ENCODE data around the gene CIAO1. TPM values are rescaled to one million over a fixed set of nuclear protein-coding genes. Genes with fewer than 3 reads are reported as not detected.

CIAO1 gene
- total RNA-seq, 1 donor, result 156 TPM

GRCh38 chr2:96248624-96249023 lies 17.4 kb upstream of the CIAO1 start:
- DNase-seq (ENCODE audit: low read depth in 2 of 3, low spot score in 2 of 3), result no peak

- no peak for DNase-seq (ENCODE audit: low read depth in 2 of 3, low spot score in 2 of 3)
Observed at GRCh38 chr2:96249654-96250053, 16.4 kb upstream of the CIAO1 start.

- DNase-seq (ENCODE audit: low read depth in 2 of 3, low spot score in 2 of 3), result no peak
Observed at GRCh38 chr2:96250188-96250587, 15.8 kb upstream of the CIAO1 start.

- DNase-seq (ENCODE audit: low read depth in 2 of 3, low spot score in 2 of 3), result no peak
Observed at GRCh38 chr2:96251721-96252292, 14.2 kb upstream of the CIAO1 start.

- DNase-seq (ENCODE audit: low read depth in 2 of 3, low spot score in 2 of 3), result no peak
Observed at GRCh38 chr2:96252526-96252925, 13.5 kb upstream of the CIAO1 start.

- DNase-seq (ENCODE audit: low read depth in 2 of 3, low spot score in 2 of 3), result no peak
Observed at GRCh38 chr2:96253006-96253405, 13.0 kb upstream of the CIAO1 start.

GRCh38 chr2:96254571-96254970 lies 11.5 kb upstream of the CIAO1 start:
- peak in 1 of 3 donors; percentile 24 for DNase-seq (ENCODE audit: low read depth in 2 of 3, low spot score in 2 of 3)

GRCh38 chr2:96256611-96257113 lies 9.4 kb upstream of the CIAO1 start:
- peak in 2 of 3 donors; percentile 52 to 77 for DNase-seq (ENCODE audit: low read depth in 2 of 3, low spot score in 2 of 3)

- peak in 1 of 3 donors; percentile 25 for DNase-seq (ENCODE audit: low read depth in 2 of 3, low spot score in 2 of 3)
Observed at GRCh38 chr2:96257744-96258143, 8.3 kb upstream of the CIAO1 start.

- DNase-seq (ENCODE audit: low read depth in 2 of 3, low spot score in 2 of 3), result no peak
Observed at GRCh38 chr2:96258166-96259022, 7.6 kb upstream of the CIAO1 start.

GRCh38 chr2:96259497-96259921 lies 6.5 kb upstream of the CIAO1 start:
- DNase-seq (ENCODE audit: low read depth in 2 of 3, low spot score in 2 of 3), result no peak

GRCh38 chr2:96260387-96261260 lies 5.4 kb upstream of the CIAO1 start:
- DNase-seq (ENCODE audit: low read depth in 2 of 3, low spot score in 2 of 3), result peak in 2 of 3 donors; percentile 79 to 82

GRCh38 chr2:96261328-96262003 lies 4.6 kb upstream of the CIAO1 start:
- DNase-seq (ENCODE audit: low read depth in 2 of 3, low spot score in 2 of 3), result no peak

- DNase-seq (ENCODE audit: low read depth in 2 of 3, low spot score in 2 of 3), result no peak
Observed at GRCh38 chr2:96262306-96262705, 3.7 kb upstream of the CIAO1 start.

- DNase-seq (ENCODE audit: low read depth in 2 of 3, low spot score in 2 of 3), result no peak
Observed at GRCh38 chr2:96264086-96264485, 1.9 kb upstream of the CIAO1 start.

- peak in 2 of 3 donors; percentile 55 to 66 for DNase-seq (ENCODE audit: low read depth in 2 of 3, low spot score in 2 of 3)
Observed at GRCh38 chr2:96264656-96265348, 1.2 kb upstream of the CIAO1 start.

- DNase-seq (ENCODE audit: low read depth in 2 of 3, low spot score in 2 of 3), result no peak
Observed at GRCh38 chr2:96265349-96265839, 631 bp upstream of the CIAO1 start.

GRCh38 chr2:96267159-96267971 lies 1.3 kb downstream of the CIAO1 start:
- peak in 2 of 3 donors; percentile 64 to 68 for DNase-seq (ENCODE audit: low read depth in 2 of 3, low spot score in 2 of 3)

- DNase-seq (ENCODE audit: low read depth in 2 of 3, low spot score in 2 of 3), result no peak
Observed at GRCh38 chr2:96271995-96272394, 6.0 kb downstream of the CIAO1 start.

Measured in hematopoietic multipotent progenitor cell (in vitro differentiated cells).